Fibroblast of peridontal ligament (primary cell): ENCODE data around the gene CGNL1.

Experiments
- DNase-seq: peaks from one replicate; pipeline ENCODE4 v3.0.0-alpha.2; 2010; ENCODE audit errors: extremely low read depth

CGNL1 gene

DNA sequence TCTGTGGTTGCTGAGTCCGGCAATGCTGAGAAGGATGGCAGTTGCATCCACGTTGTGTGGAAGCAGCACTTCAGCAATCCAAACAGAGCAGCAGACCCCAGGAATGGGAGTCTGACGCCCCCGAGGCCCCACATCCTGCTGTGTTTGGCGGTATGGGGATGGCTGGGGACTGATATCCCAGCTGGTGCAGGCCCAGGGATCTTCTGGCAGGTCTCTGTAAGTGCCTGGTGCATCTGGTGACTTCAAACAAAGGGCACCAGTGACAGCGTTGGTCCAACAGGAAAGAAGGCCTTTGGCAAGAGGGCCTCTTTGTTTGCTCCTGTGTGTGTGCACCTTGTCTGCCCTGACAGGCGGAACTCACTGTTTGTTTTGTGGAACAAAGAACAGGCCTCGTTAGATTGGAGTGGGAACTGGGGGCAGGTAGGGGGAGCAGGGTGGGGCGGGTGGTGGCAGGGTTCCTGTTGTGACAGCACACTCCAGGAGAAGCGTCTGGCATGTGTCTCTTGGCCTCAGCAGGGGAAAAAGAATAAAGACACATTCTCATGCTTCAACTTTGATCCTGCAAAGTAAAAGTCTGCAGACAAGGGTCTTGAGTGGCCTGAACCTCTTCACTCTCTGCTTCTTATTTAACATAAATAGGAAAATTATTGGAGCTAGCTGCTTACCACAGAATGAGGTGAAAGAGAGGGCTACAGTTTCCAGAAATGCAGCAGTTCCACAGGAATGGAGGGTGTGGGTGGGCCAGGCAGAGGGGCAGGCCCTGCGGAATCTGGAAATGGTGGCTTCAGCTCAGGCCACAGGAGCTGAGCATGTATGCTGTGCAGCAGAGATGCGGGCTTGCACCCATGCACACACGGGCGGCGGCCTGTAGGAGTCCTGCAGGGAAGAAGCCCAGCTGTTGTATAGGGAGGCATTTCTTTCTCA lies 120.9 kb downstream of the CGNL1 start:
- no peak for DNase-seq

DNA sequence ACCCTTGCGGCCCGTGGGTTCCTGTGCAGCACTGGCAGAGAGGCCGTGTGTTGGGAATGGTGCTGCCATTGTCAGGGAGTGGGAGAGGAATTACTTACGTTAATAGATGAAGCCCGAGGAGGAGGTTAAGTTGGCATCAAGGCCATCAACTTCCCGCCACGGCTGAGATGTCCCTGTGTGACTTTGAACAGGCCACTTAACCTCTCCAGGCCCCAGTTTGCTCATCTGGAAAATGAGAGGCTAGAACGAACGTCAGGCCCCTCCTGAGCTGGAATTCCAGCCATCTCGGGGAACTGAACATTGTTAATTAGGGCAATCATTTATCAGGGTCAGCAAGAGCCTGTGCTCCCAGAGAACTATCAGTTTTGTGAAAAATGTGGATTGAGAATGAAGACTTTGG lies 124.0 kb downstream of the CGNL1 start:
- no peak for DNase-seq

DNA sequence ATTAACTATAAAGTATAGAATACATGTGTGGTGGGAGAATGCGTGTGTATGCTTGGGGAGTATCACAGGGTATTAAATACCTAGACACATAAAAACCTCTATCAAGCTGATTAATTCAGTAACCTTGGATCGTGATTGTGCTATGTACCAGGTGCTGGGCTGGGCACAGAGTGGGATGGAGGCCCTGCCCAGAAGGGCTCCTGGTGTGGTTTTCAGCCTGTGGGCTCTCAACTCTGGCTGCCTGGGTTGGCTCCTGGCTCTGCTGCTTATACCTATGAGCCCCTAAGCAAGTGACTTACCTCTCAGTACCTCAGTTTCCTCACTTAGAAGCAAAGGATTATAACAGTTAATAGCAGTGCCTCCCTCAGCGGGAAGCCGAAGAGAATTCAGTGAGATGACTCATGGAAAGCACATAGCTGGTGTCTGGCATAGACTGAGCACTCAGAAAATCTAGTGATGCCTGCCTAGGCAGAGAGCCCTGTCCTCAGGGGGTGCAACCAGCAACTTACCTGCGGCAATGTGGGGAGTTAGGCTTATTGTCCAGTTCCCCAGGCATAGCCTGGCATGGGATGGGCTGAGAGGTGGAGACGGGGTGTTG lies 124.8 kb downstream of the CGNL1 start:
- DNase-seq, result peak; percentile 23

DNA sequence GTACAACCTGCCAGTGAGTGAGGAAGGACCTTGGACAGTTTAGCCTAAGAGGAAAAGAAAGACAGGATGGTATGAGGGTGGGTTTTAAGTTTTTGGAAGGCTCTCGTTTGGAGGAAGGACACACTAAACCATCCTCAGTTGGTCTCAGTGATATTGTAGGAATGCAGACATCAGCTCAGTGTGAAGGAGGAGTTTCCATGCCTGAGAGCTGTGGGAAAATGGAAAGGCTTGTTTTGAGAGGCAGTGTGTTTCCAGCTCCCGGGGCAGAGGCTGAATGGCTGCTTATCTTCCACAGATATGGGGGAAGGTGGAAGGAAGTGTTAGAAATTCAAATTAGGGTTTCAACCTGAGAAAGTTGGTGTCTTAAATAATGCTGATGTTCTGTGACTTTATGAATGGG lies 125.8 kb downstream of the CGNL1 start:
- DNase-seq, result no peak

DNA sequence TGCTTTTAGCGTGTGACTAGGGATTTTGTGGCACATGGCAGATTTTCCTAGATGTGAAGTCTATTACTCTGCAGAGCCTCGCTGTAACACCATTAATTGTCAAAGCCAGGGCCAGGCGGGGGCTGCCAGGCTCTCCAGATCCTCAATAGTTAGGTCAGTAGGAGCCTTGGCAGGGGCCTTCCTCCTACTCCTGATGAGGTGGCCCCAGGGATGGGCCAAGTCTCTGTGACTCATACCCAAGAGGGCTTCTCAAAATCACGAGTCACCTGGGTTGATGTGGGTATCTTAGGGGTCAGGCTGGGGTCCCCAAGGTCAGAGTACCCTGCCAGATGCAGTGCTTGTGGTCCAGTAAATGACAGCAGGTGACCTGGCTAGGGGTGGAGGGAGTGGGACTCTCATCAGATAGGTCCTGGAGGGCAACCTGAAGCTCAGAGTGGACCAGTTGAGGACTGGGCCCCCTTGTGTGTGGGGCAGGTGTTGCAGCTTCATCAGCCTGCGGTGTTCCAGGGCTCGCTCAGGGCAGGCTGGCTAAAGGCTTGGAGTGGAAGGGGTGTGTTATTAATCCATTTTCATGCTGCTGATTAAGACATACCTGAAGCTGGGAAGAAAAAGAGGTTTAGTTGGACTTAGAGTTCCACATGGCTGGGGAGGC lies 126.9 kb downstream of the CGNL1 start:
- no peak for DNase-seq

DNA sequence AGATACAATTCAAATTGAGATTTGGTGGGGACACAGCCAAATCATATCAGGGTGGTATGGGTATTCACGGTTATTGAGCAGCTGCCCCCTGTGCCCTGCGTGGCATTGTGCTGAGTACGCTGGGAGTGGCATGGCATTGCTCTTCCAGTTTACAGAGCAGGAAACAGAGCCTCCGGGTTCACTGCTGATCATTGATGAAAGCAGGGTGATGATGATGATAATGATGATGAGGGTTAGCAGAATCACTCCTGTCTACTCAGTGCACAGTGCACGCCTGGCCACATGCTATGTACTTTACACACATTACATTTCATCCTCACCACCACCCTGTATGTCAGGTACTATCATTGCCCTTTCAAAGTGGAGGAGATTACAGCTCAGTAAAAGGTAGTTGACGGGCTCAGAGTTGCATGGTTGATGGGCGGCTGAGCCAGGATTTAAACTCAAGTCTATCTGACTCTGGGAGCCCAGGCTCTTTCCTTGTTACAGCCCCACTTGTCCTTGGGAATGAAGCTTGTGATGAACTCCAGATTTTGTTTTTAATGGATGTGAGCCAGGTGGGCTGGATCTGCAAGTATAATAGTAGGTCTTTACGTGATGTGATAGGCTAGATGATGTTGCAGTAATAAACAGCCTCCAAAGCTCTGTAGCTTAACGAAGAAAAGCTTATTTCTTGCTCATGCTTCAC lies 127.8 kb downstream of the CGNL1 start:
- peak; percentile 24 for DNase-seq

DNA sequence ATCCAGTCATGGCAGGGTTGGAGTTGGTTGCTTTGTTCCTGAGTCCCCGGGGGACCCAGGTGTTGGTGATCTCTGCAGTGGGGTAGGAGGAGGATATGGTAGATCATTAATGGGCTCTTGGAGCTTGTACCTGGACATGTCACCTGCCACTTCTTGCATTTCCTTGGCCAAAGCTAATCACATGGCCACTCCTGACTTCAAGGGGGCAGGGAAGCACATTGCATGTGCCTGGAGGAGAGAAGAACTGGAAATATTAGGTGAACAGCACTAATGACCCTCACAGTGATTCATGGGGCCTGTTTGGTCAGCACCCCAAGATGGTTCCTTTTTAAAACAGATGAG lies 128.3 kb downstream of the CGNL1 start:
- no peak for DNase-seq

DNA sequence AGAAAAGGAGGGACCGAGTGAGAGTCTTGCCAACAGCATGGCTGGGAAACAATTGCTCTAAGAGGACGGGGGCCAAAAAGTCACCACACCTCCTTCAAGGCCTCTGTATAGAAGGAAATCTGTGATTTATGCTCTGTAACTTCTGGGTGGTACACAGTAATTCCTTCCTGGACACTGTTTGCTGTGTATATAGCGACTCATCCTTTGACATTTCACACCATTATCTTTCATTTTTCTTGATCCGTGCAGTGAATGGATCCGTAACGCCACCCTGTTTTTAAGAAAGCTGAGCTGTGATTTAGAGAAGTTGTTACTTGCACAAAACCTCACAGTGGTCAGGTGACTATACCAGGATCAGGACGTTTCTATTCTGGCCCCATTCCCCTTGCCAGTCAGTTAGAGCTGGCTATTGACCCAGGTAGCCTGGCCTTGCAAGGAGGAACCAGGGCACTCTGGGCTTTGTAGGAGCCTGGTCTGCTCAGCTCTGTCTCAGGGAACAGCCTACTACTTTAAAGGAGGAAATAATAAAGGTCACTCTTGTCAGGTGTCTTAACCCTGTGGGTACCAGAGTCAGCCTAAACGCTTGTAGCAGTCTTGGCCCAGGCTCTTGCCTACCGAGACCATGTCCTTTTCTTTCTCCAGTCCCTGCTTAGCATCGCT lies 128.9 kb downstream of the CGNL1 start:
- no peak for DNase-seq

DNA sequence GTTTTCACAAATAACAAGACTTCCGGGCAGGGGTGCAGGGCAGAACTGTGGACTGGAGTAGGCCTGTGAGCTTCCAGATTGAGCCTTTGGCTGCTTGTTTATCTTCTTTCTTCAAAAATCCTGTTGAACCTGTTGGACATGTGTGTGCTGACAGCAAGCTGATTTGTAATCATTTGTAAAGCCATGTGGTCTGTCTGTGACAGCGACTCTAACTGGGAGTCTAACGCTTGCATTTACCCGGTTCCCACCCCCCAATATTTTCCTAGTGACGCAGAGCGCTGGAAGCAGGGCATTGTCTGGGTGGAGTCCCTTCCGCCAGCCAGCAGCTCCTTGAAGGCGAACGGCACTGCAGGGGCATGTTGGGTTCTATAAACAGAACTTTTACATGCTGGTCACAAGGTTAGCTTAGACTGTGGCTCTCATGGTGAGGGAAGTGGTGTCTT lies 129.7 kb downstream of the CGNL1 start:
- no peak for DNase-seq

DNA sequence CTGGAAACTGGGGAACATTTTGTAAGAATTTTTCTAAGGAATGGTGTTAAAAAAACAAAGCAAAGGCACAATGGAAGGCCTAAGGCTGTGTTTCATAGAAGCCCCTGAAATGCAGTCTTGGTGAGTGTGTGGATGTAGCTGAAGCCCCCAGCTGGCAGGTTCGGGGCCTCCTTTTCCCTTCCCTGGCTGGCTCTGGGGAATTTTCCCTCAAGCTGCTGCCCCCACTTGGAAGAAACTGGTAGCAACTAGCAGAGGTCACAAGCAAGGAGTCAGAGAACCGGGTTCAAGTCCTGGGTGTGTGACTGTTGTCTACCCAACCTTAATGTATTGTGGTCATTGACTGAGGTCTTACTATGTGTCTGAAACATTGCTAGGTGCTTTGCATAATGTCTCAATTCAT lies 130.1 kb downstream of the CGNL1 start:
- DNase-seq, result no peak

DNA sequence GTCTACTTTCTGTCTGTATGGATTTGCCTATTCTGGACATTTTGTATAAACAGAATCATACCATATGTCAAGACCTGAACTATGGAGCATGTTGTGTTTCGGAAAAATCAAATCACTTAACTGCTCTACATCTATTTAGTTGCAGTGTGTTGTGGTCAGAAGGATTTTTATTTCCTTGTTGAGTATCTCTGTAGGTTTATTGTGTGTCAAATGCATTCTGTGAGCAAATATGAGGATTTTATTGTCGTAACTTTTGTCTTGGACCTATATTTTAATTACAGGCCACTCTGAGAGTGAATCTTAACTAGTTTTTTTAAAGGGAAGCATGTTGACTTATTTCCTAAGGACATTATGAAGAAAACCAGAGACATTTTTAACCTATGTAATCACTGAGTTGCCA lies 130.8 kb downstream of the CGNL1 start:
- DNase-seq, result no peak

DNA sequence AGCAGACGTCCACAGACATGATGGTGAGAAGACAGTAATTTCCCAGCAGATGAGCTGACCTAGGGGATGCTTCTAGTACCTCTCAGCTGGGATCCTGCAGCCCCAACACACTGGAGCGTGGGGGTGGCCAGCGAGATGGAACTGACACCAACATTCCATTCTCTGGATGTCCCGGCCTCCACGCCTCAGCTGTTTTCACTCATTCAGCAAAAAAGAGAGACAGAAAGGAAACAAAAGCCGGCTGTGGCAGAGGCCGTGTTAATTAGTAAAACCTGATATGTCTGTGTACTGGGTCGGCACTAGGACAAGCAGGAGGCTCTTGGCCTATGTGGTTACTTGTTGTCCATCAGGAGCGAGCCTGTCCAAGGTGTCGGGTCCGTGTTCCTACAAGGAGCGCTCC lies 132.8 kb downstream of the CGNL1 start:
- DNase-seq, result no peak

DNA sequence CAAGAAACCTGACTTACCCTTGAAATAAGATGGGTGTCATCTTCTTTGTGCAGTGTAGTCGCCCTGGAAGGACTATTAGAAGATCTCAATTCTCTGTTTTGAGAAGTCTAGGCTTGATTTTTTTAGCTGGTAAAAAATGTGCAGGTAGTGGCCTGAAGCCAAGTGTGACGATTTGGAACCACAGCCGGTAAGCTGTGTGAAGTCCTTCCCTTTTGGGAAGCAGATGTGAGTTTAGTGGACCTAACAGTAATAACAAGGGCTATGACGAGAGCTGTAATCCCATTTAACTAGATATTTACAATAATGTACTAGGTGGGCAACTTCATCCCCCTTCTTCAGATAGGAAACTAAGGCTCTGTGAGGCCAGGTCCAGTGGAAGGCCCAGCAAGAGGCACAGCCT lies 133.7 kb downstream of the CGNL1 start:
- DNase-seq, result no peak

DNA sequence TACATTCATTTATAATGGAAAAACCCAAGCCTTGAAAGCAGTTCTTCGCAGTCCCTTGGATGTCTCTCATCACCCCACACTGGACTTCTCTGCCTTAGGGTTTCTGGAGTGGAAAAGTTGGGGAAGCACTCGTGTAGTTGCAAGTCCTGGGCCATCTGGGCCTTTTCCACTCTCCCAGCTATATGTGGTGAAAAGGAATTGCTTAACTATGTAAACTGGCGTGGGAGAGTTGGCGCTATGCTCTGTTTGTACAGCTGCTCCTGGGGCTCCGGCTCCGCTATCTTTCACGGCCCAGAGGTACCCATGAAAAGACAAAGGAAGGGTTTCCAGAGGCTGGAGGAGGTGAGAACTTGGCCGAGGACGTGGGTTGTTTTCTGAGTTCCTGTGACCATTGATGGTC lies 134.3 kb downstream of the CGNL1 start:
- DNase-seq, result peak; percentile 40

DNA sequence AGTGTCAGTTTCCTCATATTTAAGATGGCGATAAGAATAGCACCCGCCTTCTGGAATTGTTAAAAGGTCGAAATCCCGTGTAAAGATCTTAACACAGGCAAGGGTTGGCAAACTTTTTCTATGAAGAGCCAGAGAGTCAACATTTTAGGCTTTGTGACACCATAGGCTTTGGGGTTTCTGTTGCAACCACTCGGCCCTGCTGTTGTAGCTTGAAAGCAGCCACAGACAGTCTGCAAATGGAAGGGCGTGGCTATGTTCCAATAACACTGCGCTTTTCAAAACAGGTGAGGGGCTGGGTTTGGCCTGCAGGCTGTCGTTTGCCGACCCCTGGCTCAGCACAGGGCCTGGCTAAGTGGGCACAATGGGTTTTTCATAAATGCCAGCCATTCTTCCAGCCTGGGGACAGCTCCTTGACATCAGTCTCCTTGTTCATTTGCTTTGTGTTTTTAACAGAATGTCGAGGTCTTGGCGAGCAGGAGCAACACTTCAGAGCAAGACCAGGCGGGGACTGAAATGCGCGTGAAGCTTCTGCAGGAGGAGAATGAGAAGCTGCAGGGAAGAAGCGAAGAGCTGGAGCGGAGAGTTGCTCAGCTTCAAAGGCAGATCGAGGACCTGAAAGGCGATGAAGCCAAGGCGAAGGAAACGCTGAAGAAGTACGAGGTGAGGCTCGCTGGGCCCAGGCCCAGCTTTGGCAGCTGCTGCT lies 140.2 kb downstream of the CGNL1 start:
- no peak for DNase-seq

DNA sequence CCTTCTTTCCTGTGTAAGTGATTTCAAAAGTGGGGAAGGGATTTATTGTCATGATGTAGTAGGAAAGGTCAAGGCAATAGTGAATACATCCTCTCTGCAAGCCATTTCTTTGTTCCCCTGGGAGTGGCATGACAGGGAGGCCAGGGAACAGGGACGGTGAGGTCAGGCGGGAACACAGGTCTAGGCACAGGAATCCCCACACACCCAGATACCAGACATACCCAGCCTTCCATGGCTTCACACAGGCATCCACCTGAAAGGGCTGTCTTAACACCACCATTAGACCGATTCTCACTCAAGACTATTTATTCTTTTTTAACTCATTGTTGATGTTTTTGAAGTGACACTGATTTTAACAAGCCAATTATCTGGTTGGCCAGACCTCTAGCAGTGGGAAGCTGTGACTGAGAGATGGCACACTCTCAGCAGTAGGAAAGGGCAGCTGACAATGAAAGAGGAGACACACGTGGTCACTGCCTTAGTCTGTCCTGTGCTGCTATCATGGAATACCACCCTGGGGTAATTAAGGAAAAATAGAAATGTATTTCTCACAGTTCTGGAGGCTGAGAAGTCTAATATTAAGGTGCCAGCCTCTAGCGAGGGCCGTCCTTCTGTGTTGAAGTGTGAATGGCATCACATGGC lies 140.8 kb downstream of the CGNL1 start:
- DNase-seq, result no peak

DNA sequence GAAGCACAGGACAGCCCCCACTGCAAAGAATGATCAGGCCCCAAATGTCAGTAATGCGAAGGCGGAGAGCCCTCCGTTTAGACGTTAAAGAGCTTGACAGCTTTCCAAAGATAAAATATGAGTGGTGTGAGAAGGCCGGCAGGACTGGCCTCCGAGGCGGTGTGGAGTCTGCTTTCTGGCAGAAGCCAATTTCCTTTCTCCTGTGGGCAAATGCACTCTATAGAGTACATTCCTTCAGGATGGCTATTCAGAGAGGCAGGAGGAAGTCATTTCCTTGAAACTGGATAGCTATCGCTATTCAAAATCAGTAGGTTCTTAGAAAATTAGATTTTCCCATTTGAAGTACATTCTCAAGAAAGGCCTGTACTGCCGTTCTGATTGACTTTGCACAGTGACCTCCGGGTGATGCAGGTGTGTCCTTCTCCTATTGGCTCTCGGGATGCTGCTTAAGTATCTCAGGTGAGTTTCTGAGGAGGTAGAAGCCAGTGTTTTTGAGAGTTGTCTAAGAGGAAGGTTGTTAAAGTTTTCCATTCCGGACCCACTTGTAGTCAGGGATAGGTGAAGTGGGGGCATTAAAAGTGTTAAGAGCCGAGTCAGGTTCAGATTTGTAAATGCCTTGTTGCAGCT lies 142.6 kb downstream of the CGNL1 start:
- DNase-seq, result no peak

DNA sequence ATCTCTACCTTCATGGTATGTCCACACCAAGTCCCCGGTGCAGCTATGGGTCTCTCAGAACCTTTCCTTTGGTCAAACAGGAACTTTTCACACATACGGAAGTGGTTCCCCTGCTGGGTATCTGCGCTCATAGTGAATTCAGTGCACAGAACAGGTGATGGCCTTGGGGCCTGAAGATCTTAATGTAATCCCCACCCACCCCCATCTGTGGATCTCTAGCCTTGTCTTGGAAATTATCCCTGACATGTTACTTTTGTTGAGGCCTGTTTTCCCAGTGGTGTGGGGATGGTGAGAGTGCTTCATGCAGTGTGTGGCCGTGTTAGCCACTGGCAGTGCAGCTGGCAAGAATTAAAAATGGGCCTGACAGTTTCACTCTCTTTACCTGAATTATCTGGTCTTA lies 143.5 kb downstream of the CGNL1 start:
- DNase-seq, result no peak

DNA sequence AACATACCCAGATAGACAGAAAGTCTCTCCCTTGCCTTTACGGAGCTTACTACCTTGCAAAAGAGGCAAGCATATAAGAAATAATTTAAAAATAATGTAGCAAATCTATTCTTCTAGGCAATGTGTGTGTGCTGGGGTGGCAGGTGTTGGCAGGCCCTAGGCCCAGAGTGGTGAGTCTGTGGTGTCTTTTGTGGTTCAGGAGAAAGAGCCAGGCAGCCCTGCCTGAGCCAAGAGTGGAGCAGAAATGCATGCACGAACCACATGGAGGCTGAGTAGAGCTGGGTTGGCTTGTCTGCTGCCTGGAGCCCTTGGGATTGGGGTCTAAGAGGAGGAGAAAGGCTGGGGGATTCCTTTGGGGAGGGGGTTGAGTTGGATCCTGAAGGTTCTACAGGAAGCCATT lies 145.2 kb downstream of the CGNL1 start:
- no peak for DNase-seq

DNA sequence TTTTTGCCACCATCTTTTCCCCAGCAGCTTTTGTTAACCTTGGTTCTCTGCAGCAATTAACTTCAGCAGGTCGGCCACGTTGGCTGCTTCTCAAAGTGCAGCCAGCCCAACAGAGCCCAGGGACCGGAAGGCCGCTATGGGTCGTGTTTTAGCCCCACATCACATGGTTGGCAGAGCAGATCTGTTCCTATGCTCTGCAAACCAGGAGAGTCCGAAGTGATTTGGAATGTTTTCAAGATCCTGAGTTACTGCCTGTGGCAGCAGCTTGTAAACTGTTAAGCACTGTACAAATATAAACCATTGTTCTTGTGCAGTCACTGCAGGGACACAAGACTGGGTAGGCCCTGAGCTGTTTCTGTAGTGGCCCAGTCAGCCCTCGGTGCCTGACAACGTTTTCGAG lies 145.8 kb downstream of the CGNL1 start:
- no peak for DNase-seq
